ENCODE data around the gene ENTREP1. TPM values are rescaled to one million over a fixed set of nuclear protein-coding genes. Genes with fewer than 3 reads are reported as not detected.

ENTREP1 gene
- polyA plus RNA-seq, 1 experiment = 0.02 TPM

- DNase-seq (ENCODE audit: low read depth) = no peak
- peaks cover 2% of the 10 kb centered on the region; the same call in 1 of the 2 replicates for H3K27me3 ChIP-seq (ENCODE audit: control insufficient read depth, insufficient read depth, low read length)
- no peaks in the 10 kb centered on the region for H3K36me3 ChIP-seq (ENCODE audit: control insufficient read depth, insufficient read depth, low read length)
- H3K4me3 ChIP-seq (ENCODE audit: low read depth, low read length) = no peak overlapping the region
- ChIA-PET POLR2A (no interaction called here), CTCF (interaction anchor here (0.6 to 0.8 kb wide), 4 partner anchors 101 to 305 kb away, joined by 3 to 5 read pairs (median 3); partner anchors contain the start of gene FXN)
- no peak for TF ChIP-seq CTCF (IDR thresholded peaks at IDR 0.05; ENCODE audit: insufficient read depth, low read depth, low read length)
Measured at GRCh38 chr9:69340631-69341030, 15.6 kb downstream of the ENTREP1 start.

GRCh38 chr9:69342769-69343168 lies 17.8 kb downstream of the ENTREP1 start:
- ChIA-PET CTCF (no interaction called here), POLR2A (no interaction called here)
- no peak overlapping the region for H3K4me3 ChIP-seq (ENCODE audit: low read depth, low read length)
- TF ChIP-seq CTCF (IDR thresholded peaks at IDR 0.05; ENCODE audit: insufficient read depth, low read depth, low read length) = no peak
- H3K36me3 ChIP-seq (ENCODE audit: control insufficient read depth, insufficient read depth, low read length) = no peaks in the 10 kb centered on the region
- DNase-seq (ENCODE audit: low read depth) = no peak
- H3K27me3 ChIP-seq (ENCODE audit: control insufficient read depth, insufficient read depth, low read length) = peaks cover 2% of the 10 kb centered on the region; the same call in 1 of the 2 replicates

GRCh38 chr9:69344459-69344858 lies 19.4 kb downstream of the ENTREP1 start:
- H3K27me3 ChIP-seq (ENCODE audit: control insufficient read depth, insufficient read depth, low read length) = peaks cover 2% of the 10 kb centered on the region; the same call in 1 of the 2 replicates
- no peak for TF ChIP-seq CTCF (IDR thresholded peaks at IDR 0.05; ENCODE audit: insufficient read depth, low read depth, low read length)
- H3K4me3 ChIP-seq (ENCODE audit: low read depth, low read length) = no peak overlapping the region
- POLR2A ChIA-PET = no interaction called here
- H3K36me3 ChIP-seq (ENCODE audit: control insufficient read depth, insufficient read depth, low read length) = no peaks in the 10 kb centered on the region
- CTCF ChIA-PET = no interaction called here
- DNase-seq (ENCODE audit: low read depth) = no peak

- no peaks in the 10 kb centered on the region for H3K27me3 ChIP-seq (ENCODE audit: control insufficient read depth, insufficient read depth, low read length)
- no peaks in the 10 kb centered on the region for H3K36me3 ChIP-seq (ENCODE audit: control insufficient read depth, insufficient read depth, low read length)
- no peak overlapping the region for H3K4me3 ChIP-seq (ENCODE audit: low read depth, low read length)
- DNase-seq (ENCODE audit: low read depth) = no peak
- ChIA-PET CTCF (interaction anchor here (0.7 kb wide), 1 partner anchor 51 kb away, joined by 3 read pairs; no protein-coding TSS in a partner anchor), POLR2A (no interaction called here)
- TF ChIP-seq CTCF (IDR thresholded peaks at IDR 0.05; ENCODE audit: insufficient read depth, low read depth, low read length) = no peak
Measured at GRCh38 chr9:69346596-69347390, 21.8 kb downstream of the ENTREP1 start.

GRCh38 chr9:69347607-69348006 lies 22.6 kb downstream of the ENTREP1 start:
- Histone ChIP-seq H3K36me3 (ENCODE audit: control insufficient read depth, insufficient read depth, low read length) (no peaks in the 10 kb centered on the region), H3K4me3 (ENCODE audit: low read depth, low read length) (no peak overlapping the region), H3K27me3 (ENCODE audit: control insufficient read depth, insufficient read depth, low read length) (no peaks in the 10 kb centered on the region)
- DNase-seq (ENCODE audit: low read depth) = no peak
- ChIA-PET CTCF (no interaction called here), POLR2A (no interaction called here)
- no peak for TF ChIP-seq CTCF (IDR thresholded peaks at IDR 0.05; ENCODE audit: insufficient read depth, low read depth, low read length)
